ENCODE data around the gene FOSL2. TPM values are rescaled to one million over a fixed set of nuclear protein-coding genes. Genes with fewer than 3 reads are reported as not detected.

Gene FOSL2
- total RNA-seq, 2 donors from 2014 or later = 27.5 to 33.9 TPM

- DNase-seq (no peak), ATAC-seq (no peak)
- no peaks in the 10 kb centered on the region for H3K36me3 ChIP-seq (replicated peaks in 1 of 2; ENCODE audit: insufficient read depth in 1 of 2, low read depth in 2 of 2)
- no peak overlapping the region for H3K4me3 ChIP-seq
- peaks cover 21% of the 10 kb centered on the region for H3K4me1 ChIP-seq
- TF ChIP-seq POLR2A (IDR thresholded peaks at IDR 0.05) = no peak
- no peak for TF ChIP-seq CTCF (IDR thresholded peaks at IDR 0.05)
- intact Hi-C loops (cut with DNase I) = no loop called here
- H3K27ac ChIP-seq = peak overlapping the region in 1 of 4 donors; percentile 15
- no peaks in the 10 kb centered on the region for H3K9me3 ChIP-seq
- WGBS, 2 donors = 83 to 100% methylated on average over 4 of the region's 4 CpGs
- H3K27me3 ChIP-seq = no peaks in the 10 kb centered on the region
These were observed 42.6 kb downstream of the FOSL2 start for GRCh38 chr2:28435241-28435640.

- DNase-seq (no peak), ATAC-seq (no peak)
- Histone ChIP-seq H3K9me3 (no peaks in the 10 kb centered on the region), H3K4me3 (no peak overlapping the region), H3K36me3 (replicated peaks in 1 of 2; ENCODE audit: insufficient read depth in 1 of 2, low read depth in 2 of 2) (no peaks in the 10 kb centered on the region), H3K27me3 (no peaks in the 10 kb centered on the region), H3K27ac (peak overlapping the region in 1 of 4 donors; percentile 15), H3K4me1 (peaks cover 15% of the 10 kb centered on the region)
- 67 to 85% methylated on average over 4 of the region's 4 CpGs for WGBS, 2 donors
- TF ChIP-seq CTCF (IDR thresholded peaks at IDR 0.05) (no peak), POLR2A (IDR thresholded peaks at IDR 0.05) (no peak)
- intact Hi-C loops (cut with DNase I) = no loop called here
These were observed 43.2 kb downstream of the FOSL2 start for GRCh38 chr2:28435814-28436351.

- no peaks in the 10 kb centered on the region for H3K36me3 ChIP-seq (replicated peaks in 1 of 2; ENCODE audit: insufficient read depth in 1 of 2, low read depth in 2 of 2)
- no peaks in the 10 kb centered on the region for H3K9me3 ChIP-seq
- H3K4me1 ChIP-seq = peaks cover 11% of the 10 kb centered on the region
- H3K27me3 ChIP-seq = no peaks in the 10 kb centered on the region
- no peak overlapping the region for H3K4me3 ChIP-seq
- TF ChIP-seq CTCF (IDR thresholded peaks at IDR 0.05) (no peak), POLR2A (IDR thresholded peaks at IDR 0.05) (no peak)
- H3K27ac ChIP-seq = no peak overlapping the region
- intact Hi-C loops (cut with DNase I) = no loop called here
- WGBS, 2 donors = 71 to 81% methylated on average over 6 to 13 of the region's 17 CpGs
- ATAC-seq (no peak), DNase-seq (peak in 1 of 4 donors; percentile 28)
These were observed 43.9 kb downstream of the FOSL2 start for GRCh38 chr2:28436525-28437051.

- Histone ChIP-seq H3K9me3 (no peaks in the 10 kb centered on the region), H3K4me3 (no peak overlapping the region), H3K27me3 (no peaks in the 10 kb centered on the region), H3K36me3 (replicated peaks in 1 of 2; ENCODE audit: insufficient read depth in 1 of 2, low read depth in 2 of 2) (no peaks in the 10 kb centered on the region), H3K4me1 (peaks cover 11% of the 10 kb centered on the region), H3K27ac (no peak overlapping the region)
- no peak for DNase-seq
- WGBS, 2 donors = 71 to 88% methylated on average over 16 to 17 of the region's 18 CpGs
- TF ChIP-seq CTCF (IDR thresholded peaks at IDR 0.05) = no peak
- no peak for TF ChIP-seq POLR2A (IDR thresholded peaks at IDR 0.05)
- ATAC-seq = no peak
- intact Hi-C loops (cut with DNase I) = no loop called here
These were observed 44.6 kb downstream of the FOSL2 start for GRCh38 chr2:28437149-28437835.
